Measurements from ENCODE around the gene NALCN.

NALCN gene

GRCh38 chr13:101271681-101272245, 144.5 kb downstream of the NALCN start:
- no peak for DNase-seq

GRCh38 chr13:101267656-101268055, 148.7 kb downstream of the NALCN start:
- no peak for DNase-seq

GRCh38 chr13:101265934-101266333, 150.4 kb downstream of the NALCN start:
- DNase-seq = no peak

GRCh38 chr13:101264931-101265330, 151.4 kb downstream of the NALCN start:
- no peak for DNase-seq

- no peak for DNase-seq
These were observed 154.0 kb downstream of the NALCN start for GRCh38 chr13:101262306-101262705.

GRCh38 chr13:101258509-101258908, 157.8 kb downstream of the NALCN start:
- no peak for DNase-seq

- DNase-seq = no peak
These were observed 158.2 kb downstream of the NALCN start for GRCh38 chr13:101258071-101258470.

GRCh38 chr13:101248739-101249514, 167.4 kb downstream of the NALCN start:
- no peak for DNase-seq

GRCh38 chr13:101242720-101243119, 173.6 kb downstream of the NALCN start:
- no peak for DNase-seq

GRCh38 chr13:101238555-101238954, 177.8 kb downstream of the NALCN start:
- no peak for DNase-seq

- no peak for DNase-seq
These were observed 184.4 kb downstream of the NALCN start for GRCh38 chr13:101231751-101232428.

- no peak for DNase-seq
These were observed 185.9 kb downstream of the NALCN start for GRCh38 chr13:101230271-101230890.

GRCh38 chr13:101219609-101220265, 196.6 kb downstream of the NALCN start:
- no peak for DNase-seq

GRCh38 chr13:101218484-101218883, 197.8 kb downstream of the NALCN start:
- no peak for DNase-seq

GRCh38 chr13:101217086-101217485, 199.2 kb downstream of the NALCN start:
- no peak for DNase-seq

GRCh38 chr13:101211261-101211660, 205.0 kb downstream of the NALCN start:
- no peak for DNase-seq

GRCh38 chr13:101210774-101211173, 205.5 kb downstream of the NALCN start:
- DNase-seq = no peak

GRCh38 chr13:101209206-101209893, 207.0 kb downstream of the NALCN start:
- no peak for DNase-seq

GRCh38 chr13:101205408-101205807, 210.9 kb downstream of the NALCN start:
- no peak for DNase-seq

- no peak for DNase-seq
These were observed 211.9 kb downstream of the NALCN start for GRCh38 chr13:101204270-101205020.

- no peak for DNase-seq
These were observed 213.7 kb downstream of the NALCN start for GRCh38 chr13:101202590-101202989.

GRCh38 chr13:101190976-101191375, 225.3 kb downstream of the NALCN start:
- no peak for DNase-seq

Data from NCI-H510A treated with DMSO at 0.1 percent for 48 hours (cell line).